Brain pericyte (primary cell): ENCODE results near the gene ERI3.

Experiments
- DNase-seq: peaks from one replicate; pipeline ENCODE4 v3.0.0-alpha.2; 2012; ENCODE audit warnings: low read depth, low spot score

Gene ERI3

DNA sequence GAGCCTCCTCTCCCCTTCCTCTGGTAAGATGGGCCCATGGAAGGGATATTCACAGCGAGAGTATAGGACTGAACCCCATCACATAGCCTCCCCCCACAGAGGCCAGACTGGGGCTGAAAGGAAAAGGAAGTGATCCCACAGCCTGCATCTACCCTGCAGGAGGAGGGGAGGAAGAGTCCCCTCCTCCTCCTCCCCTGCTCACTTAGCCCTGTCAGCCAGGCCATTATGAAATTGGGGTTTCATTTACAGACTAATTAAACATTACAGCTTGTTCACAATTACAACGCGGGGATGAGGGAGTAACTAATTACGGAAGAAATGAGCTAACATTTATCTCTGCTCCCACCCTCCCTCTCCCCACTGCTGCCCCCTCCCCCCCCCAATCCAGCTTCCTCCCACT is 116.4 kb downstream of the ERI3 start:
- no peak for DNase-seq

DNA sequence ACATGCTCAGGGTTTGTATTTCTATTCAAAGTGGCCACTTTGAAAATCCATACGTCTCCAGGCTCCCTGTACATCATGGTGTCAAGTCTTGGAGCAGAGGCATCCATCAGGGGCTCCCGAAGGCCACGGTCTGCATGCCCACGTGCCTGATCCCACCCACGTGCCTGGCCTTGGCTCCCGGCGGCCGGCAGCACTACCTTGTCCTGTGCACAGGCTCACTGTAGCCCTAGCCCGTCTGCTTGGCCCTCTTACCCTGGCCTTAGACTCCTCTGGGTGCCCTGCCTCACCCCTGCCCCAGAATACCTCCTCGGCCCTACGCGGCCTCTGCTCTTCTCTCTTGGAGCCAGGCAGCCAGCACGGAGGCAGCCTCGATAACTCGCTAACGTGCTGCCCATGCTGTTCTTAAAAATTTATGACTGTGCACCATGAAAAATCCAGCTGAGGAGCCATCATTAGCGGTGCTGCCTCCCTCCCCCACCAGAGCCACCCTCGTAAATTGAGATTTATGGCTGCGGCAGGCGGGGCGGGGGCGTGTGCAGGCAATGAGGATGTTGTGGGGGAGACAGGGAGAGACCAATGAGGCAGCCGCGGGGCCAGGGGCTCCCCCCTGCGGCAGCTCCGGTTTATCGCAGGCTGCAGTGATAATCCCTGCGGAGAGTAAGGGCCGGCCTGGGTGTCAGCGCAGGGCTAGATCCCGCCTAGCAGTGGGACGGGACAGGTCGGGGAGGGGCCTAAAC is 117.2 kb downstream of the ERI3 start:
- no peak for DNase-seq

DNA sequence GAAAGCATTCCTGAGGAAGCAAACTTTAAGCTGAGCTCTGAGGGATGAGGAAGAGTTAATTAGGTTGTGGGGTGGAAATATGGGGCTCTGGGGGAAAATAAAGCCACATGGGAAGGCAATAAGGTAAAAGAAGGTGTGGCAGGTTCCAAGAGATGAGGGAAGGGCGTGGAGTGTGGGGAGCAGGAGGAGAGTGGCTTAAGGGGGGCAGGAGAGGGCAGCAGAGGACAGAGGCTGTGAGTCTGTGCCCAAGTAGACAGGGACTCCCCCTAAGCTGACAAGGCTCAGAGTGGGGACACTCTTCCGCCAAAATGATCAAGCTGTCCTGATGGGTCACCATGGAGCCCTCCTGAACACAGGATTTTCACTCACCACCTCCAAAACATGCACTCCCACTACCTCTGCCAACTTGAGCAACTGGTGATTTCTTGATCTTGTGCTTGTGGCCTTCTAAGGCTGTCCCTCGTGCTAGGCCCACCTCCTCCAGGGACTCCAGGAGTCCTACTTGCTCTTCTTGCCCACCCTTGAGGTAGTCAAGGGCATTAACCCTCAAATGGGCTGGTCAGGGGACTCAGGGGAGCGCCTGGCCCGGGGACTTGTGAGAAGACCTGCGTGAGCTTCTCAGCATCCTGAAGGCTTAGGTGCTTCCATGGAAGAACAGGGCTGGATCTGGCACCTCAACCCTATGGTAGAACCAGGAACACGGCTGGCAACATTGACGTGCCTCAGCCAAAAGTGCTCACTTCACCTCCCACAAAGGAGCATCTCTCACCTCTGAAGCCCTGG is 118.4 kb downstream of the ERI3 start:
- no peak for DNase-seq

DNA sequence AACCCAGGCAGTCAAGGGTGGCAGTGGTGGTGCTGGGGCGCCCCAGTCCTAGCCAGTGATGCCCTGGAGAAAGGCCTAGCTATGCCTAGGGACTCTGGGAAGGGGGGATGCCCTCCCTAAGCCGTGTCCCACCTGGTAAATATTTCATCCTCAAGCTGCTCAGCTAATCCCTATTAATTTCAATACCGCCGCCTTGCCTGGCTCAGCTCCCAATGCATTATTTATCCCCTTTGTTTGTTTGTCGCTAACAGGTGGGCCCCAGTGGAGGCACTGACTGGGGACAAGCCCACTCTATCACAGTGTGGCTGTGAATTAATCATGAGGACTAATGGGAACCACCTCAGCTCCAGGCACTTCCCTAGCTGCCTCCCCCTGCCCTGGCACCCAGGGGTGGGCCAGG is 119.2 kb downstream of the ERI3 start:
- no peak for DNase-seq

DNA sequence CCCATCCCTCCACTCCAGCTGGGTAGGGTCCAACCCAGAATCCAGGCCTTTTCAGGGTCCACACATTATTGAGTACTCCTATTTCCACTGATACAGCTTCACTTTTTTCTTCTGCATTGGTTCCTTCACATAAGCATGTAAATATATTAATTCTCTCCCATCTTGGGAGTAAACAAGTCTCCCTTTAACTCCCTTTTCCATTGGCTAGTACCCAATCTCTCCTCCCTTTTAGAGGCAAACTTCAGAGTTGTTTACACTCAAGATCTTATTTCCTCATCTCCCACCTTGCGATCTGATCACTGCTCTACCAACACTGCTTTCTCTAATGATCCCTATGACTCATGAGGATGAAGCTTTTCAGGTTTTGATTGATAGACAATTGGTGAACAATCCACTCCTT is 121.5 kb downstream of the ERI3 start:
- no peak for DNase-seq

DNA sequence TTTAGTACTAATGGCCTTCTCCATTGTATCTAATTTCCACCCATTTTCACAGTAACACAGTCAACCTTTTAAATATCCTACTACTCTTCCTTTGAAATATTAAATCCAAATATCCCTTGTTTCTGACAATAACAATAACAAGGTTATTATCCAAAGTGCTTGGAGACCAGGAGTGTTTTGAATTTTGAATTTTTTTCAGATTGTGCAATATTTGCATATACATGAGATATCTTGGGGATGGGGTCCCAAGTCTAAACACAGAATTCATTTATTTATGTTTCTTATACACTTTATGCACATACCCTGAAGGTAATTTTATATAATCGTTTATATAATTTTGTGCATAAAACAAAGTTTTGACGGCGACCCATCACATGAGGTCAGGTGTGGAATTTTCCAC is 124.3 kb downstream of the ERI3 start:
- DNase-seq = no peak

DNA sequence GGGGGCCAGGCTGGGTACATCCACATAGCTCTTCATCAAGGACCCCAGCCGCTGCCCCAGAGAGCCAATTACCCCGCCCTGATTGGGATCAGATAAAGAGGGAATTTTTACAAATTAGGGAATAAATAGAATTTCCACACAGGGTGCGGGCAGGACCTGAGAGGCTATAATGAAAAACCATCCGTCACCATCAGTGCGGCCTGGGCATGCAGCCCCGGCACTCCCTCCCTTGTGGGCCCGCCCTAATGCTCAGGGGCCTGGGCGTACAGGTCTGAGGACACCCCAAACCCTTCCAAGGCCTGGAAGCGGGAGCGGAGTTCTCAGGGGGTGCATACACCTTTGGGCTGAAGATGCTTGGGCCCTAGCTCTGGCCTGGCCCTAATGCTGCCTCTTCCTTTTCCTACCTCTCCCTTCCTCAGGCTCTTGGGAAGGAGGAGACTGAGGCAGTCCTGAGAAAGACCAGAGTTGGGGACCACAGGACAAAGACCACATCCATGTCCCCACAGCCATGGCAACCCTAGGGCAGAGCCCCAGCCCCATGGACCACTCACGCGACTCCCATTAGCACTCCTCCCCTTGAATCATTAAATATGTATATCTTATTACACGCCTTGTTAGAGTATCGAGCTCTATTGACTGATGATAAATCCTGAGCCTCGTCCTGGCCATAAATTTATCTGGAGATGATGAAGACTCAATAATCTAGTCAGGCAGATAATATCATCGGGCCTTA is 125.5 kb downstream of the ERI3 start:
- no peak for DNase-seq

DNA sequence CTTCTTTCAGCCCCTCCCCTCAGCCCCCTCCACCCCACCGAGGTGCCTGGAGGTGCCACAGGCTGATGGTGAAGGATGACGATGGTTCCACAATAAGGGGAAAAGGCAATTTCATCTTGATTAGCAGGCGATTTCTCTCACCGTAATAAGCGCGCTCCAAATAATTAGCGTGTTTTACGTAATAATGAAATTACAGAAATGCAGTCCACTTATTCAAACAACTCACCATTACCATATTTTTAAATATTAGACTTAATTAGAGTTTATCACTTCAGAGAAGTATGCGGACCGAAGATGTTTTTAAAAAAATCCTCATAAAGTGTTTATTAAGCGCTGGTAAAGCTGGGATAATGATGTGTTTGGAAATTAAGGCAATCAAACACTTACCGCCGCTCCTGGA is 126.8 kb downstream of the ERI3 start:
- DNase-seq = no peak

DNA sequence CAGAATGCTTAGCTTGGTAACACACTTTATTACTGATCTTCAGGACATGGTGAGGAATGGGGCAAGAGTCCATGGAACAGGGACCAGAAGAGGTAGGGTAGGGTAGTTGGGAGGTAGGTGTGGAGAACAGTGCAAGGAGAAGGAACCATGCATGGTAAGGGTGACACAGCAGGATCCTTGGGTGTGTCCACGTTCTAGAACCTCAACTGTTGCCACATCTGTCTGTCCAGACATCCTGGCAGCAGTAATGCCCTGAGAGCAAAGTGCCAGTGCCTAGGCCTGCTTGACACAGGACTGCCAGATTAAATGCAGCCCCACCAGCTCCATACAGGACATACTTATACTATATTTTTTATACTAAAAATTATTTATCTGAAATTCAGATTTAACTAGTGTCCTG is 127.8 kb downstream of the ERI3 start:
- DNase-seq = no peak

DNA sequence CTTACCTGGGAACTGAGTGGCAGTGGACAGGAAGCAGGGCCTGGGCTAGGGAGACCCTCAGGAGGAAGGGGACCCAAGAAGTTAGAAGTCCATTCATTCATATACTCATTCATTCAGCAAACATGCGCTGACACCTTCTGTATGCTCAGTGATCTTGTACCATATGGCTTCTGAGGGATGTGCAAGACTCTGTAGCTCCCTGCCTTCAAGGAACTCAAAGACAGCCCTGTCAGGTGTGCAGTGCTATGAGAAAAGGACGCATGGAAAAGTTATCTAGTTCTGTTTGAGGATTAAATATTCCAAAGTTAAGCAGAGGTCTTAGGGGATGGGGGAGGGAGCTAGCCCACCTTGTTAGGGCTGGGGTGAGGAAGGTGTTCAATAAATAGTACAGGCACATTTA is 129.3 kb downstream of the ERI3 start:
- no peak for DNase-seq

DNA sequence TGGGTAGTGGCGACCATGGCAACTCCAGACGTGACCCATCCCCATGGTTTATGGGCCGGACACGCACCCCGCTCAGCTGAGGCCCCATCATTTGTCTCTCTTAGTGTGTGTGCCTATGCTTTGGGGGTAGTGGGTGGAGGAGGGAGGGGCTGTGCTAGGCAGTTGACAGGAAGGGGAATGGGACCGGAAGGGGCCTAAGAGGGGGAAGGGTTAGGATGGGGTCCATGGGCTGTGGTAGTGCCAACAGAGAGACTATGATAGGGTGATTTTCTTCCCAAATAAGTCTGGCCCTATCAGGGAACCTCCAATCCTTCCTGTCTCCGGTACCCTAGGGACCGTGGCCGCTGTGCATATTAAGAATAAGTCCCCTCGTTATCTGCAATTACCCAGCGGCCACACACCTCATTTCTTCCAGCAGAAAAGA is 131.9 kb downstream of the ERI3 start:
- DNase-seq = no peak

DNA sequence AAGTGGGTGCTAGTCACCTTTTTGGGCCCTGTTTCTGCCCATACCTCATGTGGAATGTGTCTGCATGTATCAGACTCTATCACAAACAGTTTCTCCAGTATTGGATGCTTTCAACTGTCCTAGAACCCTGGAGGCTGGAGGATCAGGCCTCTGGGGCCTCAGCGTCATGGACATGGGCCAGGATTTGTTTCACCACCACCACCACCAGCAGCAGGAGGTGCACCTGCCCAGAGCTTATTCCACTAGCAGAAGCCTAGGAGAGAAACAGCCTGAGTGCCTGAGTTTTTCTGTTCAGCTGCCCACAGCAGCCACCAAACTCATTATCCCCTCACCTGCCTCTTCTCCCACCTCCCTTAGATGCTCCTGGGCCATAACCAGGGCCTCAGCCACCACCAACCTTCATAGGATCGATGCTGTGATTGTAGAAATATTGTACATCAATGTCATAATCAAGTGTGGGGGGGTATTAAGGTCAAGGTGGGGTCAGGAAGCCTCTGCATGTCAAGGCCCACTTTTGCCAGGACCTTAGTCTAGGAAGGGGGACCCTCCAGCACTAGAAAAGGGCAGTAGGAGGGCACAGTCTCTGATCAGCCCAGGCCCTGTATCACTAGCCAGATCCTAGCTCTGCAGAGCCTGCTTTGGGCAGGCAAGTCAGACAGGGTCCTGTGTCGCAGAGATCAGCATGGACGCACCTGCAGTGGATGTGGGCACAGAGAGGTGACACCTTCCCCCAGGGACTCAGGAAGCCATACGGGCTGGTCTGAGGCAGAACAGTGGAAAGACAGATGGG is 132.5 kb downstream of the ERI3 start:
- DNase-seq = no peak

DNA sequence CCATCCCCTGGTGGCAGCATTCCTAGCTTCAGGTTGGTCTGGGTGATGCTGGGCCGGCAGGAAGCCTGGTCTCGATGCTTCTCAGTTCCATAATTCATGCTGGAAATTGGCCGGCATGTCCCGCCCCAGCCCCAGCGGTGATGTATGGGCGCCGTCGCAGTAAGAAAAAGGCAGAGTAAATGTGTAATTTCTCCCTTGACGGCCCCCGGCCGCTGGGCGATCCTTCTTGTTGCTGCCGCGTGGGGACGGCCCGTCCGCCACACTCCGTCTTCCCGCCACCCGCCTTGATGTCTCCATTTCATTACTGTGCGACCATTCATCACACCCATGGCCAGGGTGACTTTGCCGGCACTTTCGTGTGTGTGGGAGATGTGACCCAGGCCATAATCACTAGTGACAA is 133.3 kb downstream of the ERI3 start:
- DNase-seq = no peak

DNA sequence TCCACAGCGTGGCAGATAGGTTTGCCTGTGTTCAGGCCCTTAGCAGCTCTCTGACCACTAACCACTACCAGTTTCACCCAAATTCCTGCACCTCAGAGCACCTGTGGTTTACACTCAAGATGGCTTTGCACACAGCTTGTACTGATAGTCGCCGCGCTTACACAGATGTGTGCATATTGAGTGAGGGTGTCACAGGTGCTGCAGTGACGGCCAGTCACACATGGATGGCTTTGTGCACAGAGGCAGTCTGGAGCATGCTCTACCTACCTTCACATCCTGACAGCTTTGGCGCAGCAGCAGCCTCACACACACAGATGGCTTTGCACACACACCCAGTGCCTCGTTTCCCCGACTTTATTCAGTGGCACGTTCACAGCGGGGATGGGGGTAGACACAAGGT is 134.3 kb downstream of the ERI3 start:
- DNase-seq = no peak

DNA sequence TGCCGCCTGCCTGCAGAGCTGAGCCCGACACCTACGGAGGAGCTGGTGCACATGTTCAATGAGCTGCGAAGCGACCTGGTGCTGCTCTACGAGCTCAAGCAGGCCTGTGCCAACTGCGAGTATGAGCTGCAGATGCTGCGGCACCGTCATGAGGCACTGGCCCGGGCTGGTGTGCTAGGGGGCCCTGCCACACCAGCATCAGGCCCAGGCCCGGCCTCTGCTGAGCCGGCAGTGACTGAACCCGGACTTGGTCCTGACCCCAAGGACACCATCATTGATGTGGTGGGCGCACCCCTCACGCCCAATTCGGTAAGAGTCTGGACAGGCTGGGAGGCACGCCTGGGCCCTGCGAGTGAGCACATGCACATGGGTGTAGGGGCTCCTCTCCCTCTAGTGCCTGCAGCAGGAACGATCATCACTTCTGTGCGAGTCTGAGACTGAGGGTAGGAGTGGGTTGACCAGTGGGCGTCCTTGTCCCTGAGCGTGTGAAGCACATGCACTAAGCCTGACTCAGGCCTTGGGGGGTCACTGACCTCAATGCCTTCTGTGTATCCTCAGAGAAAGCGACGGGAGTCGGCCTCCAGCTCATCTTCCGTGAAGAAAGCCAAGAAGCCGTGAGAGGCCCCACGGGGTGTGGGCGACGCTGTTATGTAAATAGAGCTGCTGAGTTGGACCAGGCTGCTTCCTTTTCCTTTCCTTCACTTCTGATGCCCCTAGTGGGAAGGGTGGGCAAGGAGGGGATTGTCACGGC is 134.9 kb downstream of the ERI3 start:
- DNase-seq = no peak

DNA sequence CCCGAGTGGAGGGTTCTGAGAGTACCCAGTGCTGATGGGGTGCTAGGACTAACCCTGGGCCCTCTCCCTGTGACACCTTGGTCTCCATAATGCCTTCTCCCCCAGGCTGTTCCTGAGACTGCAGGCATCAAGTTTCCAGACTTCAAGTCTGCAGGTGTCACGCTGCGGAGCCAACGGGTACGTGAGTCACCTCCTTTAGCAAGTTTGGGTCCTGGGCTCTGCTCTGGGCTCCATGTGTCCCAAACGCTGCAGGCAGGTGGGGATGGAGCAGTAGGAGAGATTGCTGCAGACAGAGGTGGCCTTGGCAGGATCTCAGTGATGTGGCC is 135.8 kb downstream of the ERI3 start:
- no peak for DNase-seq

DNA sequence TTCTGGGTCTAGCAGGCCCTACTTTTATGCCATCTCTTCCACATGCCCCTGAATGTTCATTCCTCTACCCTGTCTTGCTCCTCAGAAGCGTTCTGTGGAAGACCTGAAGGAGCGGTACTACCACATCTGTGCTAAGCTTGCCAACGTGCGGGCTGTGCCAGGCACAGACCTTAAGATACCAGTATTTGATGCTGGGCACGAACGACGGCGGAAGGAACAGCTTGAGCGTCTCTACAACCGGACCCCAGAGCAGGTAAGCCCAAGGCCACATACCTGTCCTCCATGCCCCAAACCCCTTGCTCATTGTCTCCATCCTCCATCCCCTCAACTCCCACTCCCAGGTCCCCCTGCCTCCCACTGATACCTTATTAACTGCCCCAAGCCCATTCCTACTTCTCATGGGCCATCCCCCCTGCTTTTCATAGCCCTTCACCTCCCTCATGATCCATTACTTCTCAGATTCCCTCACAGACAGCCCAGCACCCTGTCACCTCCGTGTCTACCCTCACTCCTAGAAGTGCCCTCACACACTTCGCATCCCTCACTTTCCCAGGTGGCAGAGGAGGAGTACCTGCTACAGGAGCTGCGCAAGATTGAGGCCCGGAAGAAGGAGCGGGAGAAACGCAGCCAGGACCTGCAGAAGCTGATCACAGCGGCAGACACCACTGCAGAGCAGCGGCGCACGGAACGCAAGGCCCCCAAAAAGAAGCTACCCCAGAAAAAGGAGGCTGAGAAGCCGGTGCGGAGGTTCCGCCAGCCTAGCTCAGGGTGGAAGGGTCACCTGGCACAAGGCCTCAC is 136.4 kb downstream of the ERI3 start:
- no peak for DNase-seq

DNA sequence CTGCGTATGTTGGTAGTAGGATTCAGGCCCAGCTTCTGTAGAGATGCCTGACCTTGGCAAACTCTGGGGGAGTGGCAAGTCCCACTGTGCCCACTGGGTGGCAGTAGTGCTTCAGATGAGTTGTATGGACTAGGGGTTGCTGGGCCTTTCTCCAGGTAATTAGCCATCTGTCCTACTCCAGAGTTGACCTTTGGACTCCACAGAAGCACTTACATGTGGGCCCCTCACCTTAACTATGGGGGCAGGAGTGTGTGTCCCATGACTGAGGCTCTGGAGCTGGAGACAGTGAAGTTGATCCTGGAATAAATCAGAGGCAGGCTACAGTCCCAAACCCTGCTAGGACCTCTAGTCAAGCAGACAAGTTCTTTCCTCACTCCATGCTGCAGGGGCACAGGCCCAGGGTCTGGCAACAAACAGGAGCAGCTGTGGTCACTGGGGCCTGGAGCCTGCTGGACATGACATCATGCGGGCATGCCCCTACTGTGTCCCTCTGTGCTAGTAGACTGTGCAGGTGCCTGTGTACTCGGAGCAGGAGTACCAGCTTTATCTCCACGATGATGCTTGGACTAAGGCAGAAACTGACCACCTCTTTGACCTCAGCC is 137.1 kb downstream of the ERI3 start:
- no peak for DNase-seq

DNA sequence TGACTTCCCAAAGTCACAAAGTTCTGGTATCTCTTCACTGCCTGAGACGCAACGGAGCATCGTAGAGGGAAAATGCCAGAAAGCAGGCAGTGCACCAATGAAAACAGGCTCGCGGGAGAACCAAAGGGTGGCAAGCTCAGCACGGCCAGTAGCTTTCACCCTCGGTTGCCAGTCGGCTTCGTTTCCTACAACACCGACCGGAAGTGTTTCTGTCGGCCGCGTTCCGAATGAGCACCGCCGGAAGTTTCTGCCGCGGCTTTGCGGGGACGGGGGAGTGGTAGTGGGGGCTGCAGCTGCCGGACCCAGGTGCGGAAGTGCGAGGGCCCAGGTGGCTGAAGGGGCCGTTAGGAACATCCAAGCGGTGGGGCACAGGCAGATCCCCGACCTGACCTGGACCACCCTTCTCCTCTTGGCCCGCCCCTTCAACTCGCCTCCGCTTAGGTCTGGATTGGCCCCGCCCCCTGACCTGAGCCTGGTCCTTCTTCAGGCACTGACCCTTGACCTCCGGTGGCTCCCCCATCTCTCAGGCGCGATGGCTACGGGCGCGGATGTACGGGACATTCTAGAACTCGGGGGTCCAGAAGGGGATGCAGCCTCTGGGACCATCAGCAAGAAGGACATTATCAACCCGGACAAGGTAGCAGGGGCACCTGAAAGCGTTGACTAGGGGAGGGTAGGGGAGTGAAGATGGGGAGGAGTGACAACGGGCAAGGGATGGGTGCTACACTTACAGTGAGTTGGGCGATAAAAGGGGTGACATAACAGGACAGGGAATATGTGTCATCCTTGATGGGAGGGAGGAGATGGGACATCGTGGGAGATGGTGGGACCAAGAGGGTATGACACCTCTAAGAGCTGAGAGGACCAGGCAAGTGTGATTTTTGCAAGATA is 141.6 kb downstream of the ERI3 start, which contains the start of gene DMAP1:
Gene DMAP1 (plus strand): TSS at position 250 of the 891 bp plus-strand sequence. CDS start 283 bp downstream, at position 533.
- peak; percentile 39 for DNase-seq
